Stimulated activated CD8-positive, alpha-beta memory T cell treated with anti-CD3 and anti-CD28 coated beads, Interleukin-2, amount 100 ng/mL, for 48 hours (primary cell): ENCODE measurements around the gene MSH3.
"Not testable (repeated sequence)": the region's sequence is repeated elsewhere in the genome, so short reads cannot be mapped to it uniquely, and the experiment has no call there.

Experiments
- DNase-seq, 2 donors: peaks; one replicate each; pipeline ENCODE4 v3.0.0-alpha.2; 2020; ENCODE audit warnings: low read depth in 2 of 2

Gene MSH3

GRCh38 chr5:80656425-80656824, 2.0 kb downstream of the MSH3 start:
- no peak for DNase-seq

GRCh38 chr5:80659106-80659505, 4.7 kb downstream of the MSH3 start:
- DNase-seq = no peak

DNA sequence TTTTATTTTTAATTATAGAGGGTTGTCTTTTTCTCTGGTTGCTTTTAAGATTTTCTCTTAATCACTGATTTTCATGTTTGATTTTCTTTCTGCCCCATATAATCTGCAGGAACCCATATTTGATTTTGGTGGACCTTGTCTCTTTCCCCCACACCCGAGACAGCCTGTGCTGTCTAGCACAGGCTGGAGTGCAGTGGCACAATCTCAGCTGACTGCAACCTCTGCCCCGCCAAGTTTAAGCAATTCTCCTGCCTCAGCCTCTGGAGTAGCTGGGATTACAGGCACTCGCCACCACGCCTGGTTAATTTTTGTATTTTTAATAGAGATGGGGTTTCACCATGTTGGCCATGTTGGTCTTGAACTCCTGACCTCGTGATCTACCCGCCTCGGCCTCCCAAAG, 6.2 kb downstream of the MSH3 start:
- DNase-seq = not testable (repeated sequence)

DNA sequence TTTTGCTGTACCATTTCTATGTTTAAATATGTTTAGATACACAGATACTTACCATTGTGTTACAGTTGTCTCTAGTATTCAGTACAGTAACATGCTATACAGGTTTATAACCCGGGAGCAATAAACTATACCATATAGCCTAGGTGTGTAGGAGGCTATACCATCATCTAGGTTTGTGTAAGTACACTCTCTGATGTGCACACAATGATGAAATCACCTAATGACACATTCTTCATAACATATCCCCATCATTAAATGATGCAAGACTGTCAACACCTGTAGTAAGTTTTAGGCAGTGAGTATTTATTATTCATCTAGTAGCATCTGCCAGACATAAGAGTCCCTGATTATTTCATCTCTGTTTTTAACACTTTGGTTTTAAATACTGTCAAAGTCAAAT, 7.7 kb downstream of the MSH3 start:
- DNase-seq = no peak

- no peak for DNase-seq
Measured at GRCh38 chr5:80665057-80665456, 10.6 kb downstream of the MSH3 start.

GRCh38 chr5:80667384-80667783, 12.9 kb downstream of the MSH3 start:
- DNase-seq = no peak

DNA sequence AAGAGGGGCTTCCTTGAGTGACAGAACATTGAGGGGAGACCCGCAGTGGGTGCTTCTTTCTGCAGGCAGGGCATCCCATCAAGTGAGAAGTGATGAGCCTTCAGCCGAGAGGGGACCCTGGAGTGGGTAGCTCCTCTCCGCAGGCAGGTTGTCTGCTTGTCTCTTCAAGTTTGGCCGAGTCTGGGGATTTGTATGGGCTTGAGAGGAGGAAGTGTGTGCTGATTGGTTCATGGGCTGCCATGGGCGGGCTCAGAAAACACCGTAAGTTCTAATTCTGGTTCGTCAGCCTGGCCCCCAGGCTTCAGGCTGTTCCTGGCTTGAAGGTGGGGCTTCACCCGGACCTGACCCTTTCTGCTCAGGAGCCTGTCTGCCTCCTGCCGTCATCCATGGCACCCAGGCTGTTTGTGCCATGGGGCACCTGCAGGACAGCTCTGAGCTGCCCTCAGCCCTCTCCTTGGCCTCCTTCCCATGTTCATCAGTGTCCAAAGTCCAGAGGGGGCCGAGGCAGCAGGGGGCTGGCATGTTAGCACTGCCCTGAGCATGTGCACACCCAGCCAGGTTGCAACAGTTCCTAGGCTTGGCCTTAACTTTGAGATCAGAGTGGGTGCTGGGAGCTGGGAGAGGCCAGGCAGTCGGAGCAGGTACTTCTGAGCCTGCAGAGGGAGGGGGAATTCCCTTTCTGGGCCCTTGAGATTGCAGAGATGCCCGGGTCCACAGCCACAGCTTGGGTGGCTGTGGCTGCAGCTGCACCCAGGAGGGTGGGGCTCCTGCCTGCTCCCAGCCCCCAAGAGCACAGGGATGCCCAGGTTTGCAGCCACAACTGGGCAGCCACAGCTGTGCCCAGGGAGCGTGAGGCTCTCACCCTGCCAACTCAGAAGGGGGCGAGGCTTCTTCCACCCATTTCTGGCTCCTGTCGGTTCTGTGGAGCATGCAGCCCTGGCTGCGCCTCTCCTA, 13.8 kb downstream of the MSH3 start:
- DNase-seq = no peak

DNA sequence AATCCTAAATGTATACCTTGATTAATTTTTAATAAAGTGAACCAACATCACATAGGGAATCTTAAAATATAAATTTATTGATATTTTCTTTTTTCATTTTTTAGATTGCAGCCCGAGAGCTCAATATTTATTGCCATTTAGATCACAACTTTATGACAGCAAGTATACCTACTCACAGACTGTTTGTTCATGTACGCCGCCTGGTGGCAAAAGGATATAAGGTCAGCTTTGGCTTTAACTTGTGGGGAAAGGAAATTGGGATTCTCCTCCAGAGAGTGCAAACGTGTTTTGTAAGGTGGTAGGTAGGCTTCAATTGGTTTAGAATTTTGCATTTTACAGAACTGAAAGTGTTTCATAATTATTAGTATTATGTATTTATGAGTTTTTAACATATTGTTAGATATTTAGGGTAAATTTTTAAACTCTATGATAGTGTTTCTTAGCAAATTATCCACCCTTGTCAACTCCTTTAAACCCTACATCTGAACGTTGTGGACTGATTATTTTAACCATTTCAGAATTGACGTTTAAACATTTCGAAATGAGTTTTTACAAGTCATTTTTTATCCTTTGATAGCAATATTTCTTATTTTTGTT, 17.8 kb downstream of the MSH3 start:
- peak; percentile 39 to 48 for DNase-seq

GRCh38 chr5:80676706-80677105, 22.3 kb downstream of the MSH3 start:
- DNase-seq = no peak

- no peak for DNase-seq
Measured at GRCh38 chr5:80686757-80687156, 32.3 kb downstream of the MSH3 start.

GRCh38 chr5:80688648-80689420, 34.4 kb downstream of the MSH3 start:
- DNase-seq = no peak

DNA sequence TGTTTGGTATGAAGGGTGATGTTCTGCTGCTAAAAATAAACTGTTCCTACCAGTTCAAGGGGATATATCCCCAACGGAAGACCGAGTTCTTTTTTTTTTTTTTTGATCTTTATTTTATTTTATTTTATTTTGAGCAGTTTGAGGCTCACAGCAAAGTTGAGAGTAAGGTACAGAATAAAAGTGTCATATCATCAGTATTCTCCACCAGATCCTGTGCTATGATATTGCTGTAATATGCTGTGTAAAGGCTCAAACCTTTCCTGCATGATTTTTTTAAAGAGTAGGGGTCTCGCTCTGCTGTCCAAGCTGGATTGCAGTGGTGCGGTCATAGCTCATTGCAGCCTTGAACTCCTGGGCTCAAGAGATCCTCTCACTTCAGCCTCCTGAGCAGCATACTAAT, 35.2 kb downstream of the MSH3 start:
- DNase-seq = no peak

DNA sequence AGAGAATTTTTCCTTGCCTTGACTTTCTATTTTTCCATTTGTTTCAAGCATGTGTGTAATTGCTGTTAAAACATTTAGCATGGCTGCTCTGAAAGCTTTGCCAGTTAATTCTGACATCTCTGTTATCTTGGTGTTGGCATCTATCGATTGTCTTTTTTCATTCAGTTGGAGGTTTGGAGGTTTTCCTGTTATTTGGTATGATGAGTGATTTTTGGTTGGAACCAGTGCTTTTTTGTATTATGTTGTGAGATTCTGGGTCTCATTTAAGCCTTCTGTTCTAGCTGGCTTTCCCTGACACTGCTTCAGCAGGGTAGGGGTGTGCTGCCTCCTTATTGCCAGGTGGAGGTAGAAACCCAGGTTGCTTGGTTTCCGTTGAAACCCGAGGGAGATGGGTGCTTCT, 41.2 kb downstream of the MSH3 start:
- DNase-seq = no peak

DNA sequence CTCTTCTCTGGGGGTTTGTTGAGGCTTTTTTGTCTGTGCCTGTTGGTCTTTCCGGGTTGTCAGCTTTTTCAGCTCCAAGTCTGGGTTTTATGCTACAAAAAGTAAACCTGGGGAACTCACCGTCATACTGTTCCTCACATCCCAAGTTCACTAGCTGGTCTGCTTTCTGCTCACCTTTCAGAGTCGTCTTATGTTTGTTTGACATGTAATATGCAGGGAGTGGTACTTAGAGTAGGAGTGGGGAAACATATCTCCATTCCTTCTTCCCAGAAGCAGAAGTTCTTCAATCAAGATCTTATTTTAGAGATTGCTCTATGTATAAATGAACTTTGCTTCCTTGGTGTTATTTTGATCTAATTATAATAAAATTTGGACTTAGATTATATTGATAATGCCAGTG, 42.0 kb downstream of the MSH3 start:
- DNase-seq = no peak

DNA sequence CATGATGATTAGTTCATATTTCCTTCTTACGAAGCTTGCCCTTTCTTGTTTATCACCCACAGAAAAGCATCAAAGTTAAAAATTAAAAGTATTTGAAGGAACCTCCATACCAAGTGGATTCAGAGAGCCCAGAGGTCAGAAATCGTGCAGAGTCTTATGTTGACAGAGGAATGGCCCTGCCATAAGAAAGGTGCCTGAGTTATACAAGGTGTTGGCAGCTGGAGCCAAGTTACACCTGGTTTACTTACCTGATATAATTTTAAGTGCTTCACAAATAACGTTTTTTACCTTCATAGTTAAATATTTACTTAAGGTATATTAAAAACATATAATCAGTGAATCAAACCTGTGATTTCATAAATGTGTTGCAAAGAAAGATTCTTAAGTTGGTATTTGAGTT, 42.6 kb downstream of the MSH3 start:
- no peak for DNase-seq

DNA sequence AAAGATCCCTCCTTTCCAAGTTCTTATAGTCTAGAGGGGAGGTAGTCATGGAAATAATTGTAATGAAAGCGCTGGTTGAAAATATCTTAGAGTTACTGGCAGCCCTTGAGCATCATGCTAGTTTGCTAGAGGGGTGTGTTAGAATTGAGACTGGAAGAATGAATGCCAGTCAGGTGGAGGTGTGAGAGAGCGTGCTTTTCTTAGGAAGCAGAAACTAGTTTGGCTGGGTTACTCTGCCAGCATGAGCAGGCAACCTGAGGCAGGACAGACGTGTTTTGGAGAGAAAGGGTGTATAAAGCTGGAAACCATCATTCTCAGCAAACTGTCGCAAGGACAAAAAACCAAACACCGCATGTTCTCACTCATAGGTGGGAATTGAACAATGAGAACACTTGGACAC, 43.9 kb downstream of the MSH3 start:
- DNase-seq = no peak

GRCh38 chr5:80701597-80701996, 47.1 kb downstream of the MSH3 start:
- DNase-seq = no peak

DNA sequence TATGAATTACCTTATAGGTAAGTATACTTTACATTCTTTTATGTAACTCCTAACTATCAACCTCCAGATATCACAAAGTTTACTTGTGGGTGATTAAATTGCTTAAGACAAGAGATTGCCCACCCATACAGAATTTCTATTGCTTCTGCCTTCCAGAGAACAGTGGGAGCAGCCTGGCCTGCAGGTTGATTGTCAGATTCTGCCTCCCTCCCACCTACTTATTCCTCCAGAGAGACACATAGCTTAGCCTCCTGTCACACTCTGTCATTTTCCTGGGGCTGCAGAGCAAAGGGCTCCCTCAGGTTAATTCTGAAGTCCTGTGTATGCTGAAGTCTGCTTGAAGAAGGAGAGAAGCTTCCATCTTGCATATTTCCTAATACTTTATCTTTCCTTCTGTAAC, 48.8 kb downstream of the MSH3 start:
- DNase-seq = no peak

GRCh38 chr5:80703747-80704146, 49.3 kb downstream of the MSH3 start:
- no peak for DNase-seq

- no peak for DNase-seq
Measured at GRCh38 chr5:80704221-80704620, 49.8 kb downstream of the MSH3 start.

GRCh38 chr5:80705216-80705769, 50.8 kb downstream of the MSH3 start:
- DNase-seq = no peak

GRCh38 chr5:80705801-80706200, 51.3 kb downstream of the MSH3 start:
- no peak for DNase-seq
